NT2/D1 (cell line): ENCODE data around the gene NT5M.

Experiments
- SUZ12 ChIP-seq: IDR thresholded peaks from 2 replicates; pipeline ENCODE4 v1.6.1; 2011; ENCODE audit not compliant: insufficient read length, insufficient read depth; ENCODE audit errors: extremely low read depth
- ZNF274 ChIP-seq: IDR thresholded peaks from 2 replicates; pipeline ENCODE4 v1.6.1; 2011; ENCODE audit warnings: mild to moderate bottlenecking, low read depth, low read length

DNA sequence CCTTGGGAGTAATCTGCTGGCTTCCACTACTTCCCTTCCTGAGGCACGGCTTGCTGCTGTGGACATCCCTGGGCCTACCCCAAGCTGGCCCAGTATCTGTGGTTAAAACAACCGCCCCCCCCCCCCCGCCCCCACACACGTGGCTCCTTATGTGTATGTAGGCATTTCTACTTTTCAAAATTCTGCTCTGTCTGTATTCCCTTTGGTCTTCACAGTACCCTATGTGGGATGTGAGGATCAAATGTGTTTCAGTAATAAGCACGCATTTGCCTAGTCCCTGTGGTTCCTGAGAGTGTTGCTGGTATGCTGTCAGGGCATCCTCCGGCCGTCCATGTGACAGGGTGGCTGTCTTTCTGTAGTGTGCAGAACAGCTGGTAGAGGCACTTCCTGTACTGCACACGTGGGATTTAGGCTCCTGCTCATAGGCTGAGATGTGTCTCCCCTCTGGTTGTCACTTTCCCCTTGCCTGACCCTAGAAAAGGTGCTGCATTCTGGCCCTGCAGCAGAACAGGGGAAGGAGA, 2.2 kb downstream of the NT5M start:
- TF ChIP-seq SUZ12, result no peak
- TF ChIP-seq ZNF274, result no peak
